Measurements from ENCODE around the gene TLL2.

TLL2 gene

DNA sequence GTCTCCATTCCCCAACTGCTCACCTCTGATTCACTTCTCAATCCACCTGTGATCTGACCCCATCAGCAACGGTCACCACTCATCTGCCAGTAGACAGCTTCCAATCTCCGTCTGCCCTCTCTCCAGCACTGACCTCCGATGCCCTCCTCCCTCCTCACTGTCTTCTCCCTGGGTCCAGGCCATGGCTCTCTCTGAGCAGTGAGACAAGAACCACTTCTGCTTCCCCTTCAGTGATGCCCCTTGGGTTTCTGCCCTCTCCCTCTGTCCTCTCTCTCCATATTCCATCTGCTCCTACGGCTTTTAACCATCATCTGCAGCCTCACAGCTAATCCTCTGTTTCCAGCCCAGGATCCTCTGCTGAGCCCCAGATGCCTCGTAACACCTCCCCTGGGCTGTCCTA, 99.4 kb downstream of the TLL2 start:
- Histone ChIP-seq H3K79me1 (replicated peaks; ENCODE audit: low read length, poor library complexity, severe bottlenecking) (no peaks in the 10 kb centered on the region), H3K4ac (ENCODE audit: low read depth in 1 of 2, low read length in 2 of 2) (no peak overlapping the region), H3K27me3 (ENCODE audit: control insufficient read depth in 1 of 2, insufficient read depth in 1 of 2, low read length in 2 of 2) (peaks cover 9 to 66% of the 10 kb centered on the region in 2 experiments), H3K36me3 (ENCODE audit: control insufficient read depth in 1 of 2, insufficient read depth in 2 of 2, low read depth in 1 of 2, low read length in 2 of 2) (peaks cover 0 to 22% of the 10 kb centered on the region in 2 experiments), H3K4me2 (ENCODE audit: low read length, poor library complexity, severe bottlenecking) (no peak overlapping the region), H2AFZ (ENCODE audit: low read depth, low read length) (no peak overlapping the region), H2BK12ac (ENCODE audit: low read length in 2 of 2) (no peak overlapping the region), H2AK5ac (ENCODE audit: low read length, severe bottlenecking) (peak overlapping the region; percentile 40), H2BK15ac (ENCODE audit: low read depth, poor library complexity, severe bottlenecking) (no peak overlapping the region), H3K9me3 (ENCODE audit: control insufficient read depth, low read length) (peaks cover 3% of the 10 kb centered on the region), H3K4me1 (ENCODE audit: control insufficient read depth, insufficient read depth, low read depth, low read length) (peaks cover 28% of the 10 kb centered on the region), H3K18ac (ENCODE audit: low read depth in 1 of 2, low read length in 2 of 2) (no peak overlapping the region), H3K4me3 (ENCODE audit: insufficient read depth in 1 of 2, low read depth in 1 of 2, low read length in 2 of 2) (no peak overlapping the region), H3K27ac (ENCODE audit: low read length, poor library complexity, severe bottlenecking) (no peak overlapping the region), H2BK120ac (ENCODE audit: low read depth, low read length) (no peak overlapping the region), H2BK5ac (ENCODE audit: low read depth, low read length, poor library complexity, severe bottlenecking) (no peak overlapping the region), H3K9ac (ENCODE audit: low read length) (no peak overlapping the region), H4K8ac (ENCODE audit: low read length) (no peak overlapping the region), H3K23ac (ENCODE audit: low read length in 2 of 2) (no peak overlapping the region), H3K14ac (ENCODE audit: low read length in 2 of 2) (no peak overlapping the region), H4K91ac (ENCODE audit: low read length) (no peak overlapping the region)
- no peak for DNase-seq
- WGBS: 74% methylated on average over 5 of the region's 5 CpGs

DNA sequence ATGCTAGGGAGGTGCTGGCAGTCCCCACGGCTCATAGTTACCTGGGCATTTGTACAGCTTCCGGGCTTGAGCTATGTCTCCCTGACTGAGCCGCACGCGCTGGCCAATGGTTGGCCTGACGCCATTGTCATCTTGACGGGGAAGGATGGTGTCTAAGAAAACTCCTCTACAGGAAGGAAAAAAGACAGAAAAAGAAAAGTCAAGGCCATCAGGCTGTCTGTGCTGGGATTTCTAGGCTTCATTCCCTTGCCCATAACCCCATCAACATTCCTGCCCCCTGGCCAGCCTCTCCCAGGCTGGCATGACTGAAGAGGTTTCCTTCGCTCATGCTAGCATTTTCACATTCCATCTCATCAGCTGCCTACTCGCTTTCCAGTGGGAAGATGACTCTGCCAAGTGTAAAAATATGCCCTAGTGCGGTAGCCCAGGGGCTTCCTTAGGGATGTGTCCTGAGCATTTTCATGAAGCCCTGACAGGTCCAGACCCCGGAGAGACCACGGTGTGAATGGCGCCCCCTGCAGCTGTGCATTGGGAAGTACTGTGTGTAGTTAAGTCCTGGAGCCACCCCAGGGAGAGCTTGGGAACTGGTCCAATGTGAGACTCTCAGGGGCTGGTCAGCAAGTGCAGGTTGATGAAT, 100.5 kb downstream of the TLL2 start:
- Histone ChIP-seq H4K91ac (ENCODE audit: low read length) (no peak overlapping the region), H3K9ac (ENCODE audit: low read length) (no peak overlapping the region), H3K27ac (ENCODE audit: low read length, poor library complexity, severe bottlenecking) (no peak overlapping the region), H3K9me3 (ENCODE audit: control insufficient read depth, low read length) (peaks cover 3% of the 10 kb centered on the region), H3K36me3 (ENCODE audit: control insufficient read depth in 1 of 2, insufficient read depth in 2 of 2, low read depth in 1 of 2, low read length in 2 of 2) (peaks cover 0 to 22% of the 10 kb centered on the region in 2 experiments), H3K27me3 (ENCODE audit: control insufficient read depth in 1 of 2, insufficient read depth in 1 of 2, low read length in 2 of 2) (peaks cover 9 to 75% of the 10 kb centered on the region in 2 experiments), H3K4me2 (ENCODE audit: low read length, poor library complexity, severe bottlenecking) (no peak overlapping the region), H3K14ac (ENCODE audit: low read length in 2 of 2) (no peak overlapping the region), H2AK5ac (ENCODE audit: low read length, severe bottlenecking) (peak overlapping the region; percentile 35), H3K4ac (ENCODE audit: low read depth in 1 of 2, low read length in 2 of 2) (no peak overlapping the region), H3K18ac (ENCODE audit: low read depth in 1 of 2, low read length in 2 of 2) (no peak overlapping the region), H2BK5ac (ENCODE audit: low read depth, low read length, poor library complexity, severe bottlenecking) (no peak overlapping the region), H3K4me3 (ENCODE audit: insufficient read depth in 1 of 2, low read depth in 1 of 2, low read length in 2 of 2) (no peak overlapping the region), H3K79me1 (replicated peaks; ENCODE audit: low read length, poor library complexity, severe bottlenecking) (no peaks in the 10 kb centered on the region), H3K23ac (ENCODE audit: low read length in 2 of 2) (no peak overlapping the region), H2BK15ac (ENCODE audit: low read depth, poor library complexity, severe bottlenecking) (no peak overlapping the region), H2AFZ (ENCODE audit: low read depth, low read length) (no peak overlapping the region), H4K8ac (ENCODE audit: low read length) (no peak overlapping the region), H2BK120ac (ENCODE audit: low read depth, low read length) (no peak overlapping the region), H3K4me1 (ENCODE audit: control insufficient read depth, insufficient read depth, low read depth, low read length) (peaks cover 26% of the 10 kb centered on the region), H2BK12ac (ENCODE audit: low read length in 2 of 2) (no peak overlapping the region)
- 76% methylated on average over 13 of the region's 13 CpGs for WGBS
- DNase-seq: no peak

DNA sequence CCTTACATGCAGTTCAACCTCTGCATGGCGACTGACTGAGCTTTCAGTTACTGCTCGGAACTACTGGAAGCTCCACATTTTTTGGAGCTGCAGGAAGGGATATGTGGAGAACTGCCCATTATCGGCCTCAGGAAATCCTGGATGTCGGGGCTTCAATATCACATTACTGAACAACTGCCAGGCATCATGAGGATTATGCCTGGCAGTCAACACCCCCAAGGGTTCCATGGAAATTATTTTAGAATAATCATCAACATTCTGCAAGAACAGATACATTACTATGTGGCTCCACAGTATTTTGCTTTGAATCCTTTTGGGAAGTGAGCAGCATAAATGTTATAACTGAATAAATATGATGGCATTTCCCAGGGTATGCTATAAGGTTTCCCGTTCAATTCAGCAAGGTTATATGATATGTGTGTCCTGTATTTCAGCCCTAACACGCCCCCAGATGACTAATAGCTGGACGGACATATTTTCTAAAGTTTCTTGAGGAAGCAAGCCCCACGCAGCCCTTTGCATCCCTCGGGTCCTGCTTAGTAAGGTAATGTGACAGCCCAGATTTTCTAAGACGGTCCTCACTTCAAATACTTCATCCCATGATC, 101.9 kb downstream of the TLL2 start:
- no peak overlapping the region for H3K23ac ChIP-seq (ENCODE audit: low read length in 2 of 2)
- H3K9ac ChIP-seq (ENCODE audit: low read length): no peak overlapping the region
- no peak overlapping the region for H3K27ac ChIP-seq (ENCODE audit: low read length, poor library complexity, severe bottlenecking)
- H3K9me3 ChIP-seq (ENCODE audit: control insufficient read depth, low read length): peaks cover 3% of the 10 kb centered on the region
- H2AK5ac ChIP-seq (ENCODE audit: low read length, severe bottlenecking): no peak overlapping the region
- H3K4me3 ChIP-seq (ENCODE audit: insufficient read depth in 1 of 2, low read depth in 1 of 2, low read length in 2 of 2): no peak overlapping the region
- H2BK15ac ChIP-seq (ENCODE audit: low read depth, poor library complexity, severe bottlenecking): no peak overlapping the region
- H3K27me3 ChIP-seq (ENCODE audit: control insufficient read depth in 1 of 2, insufficient read depth in 1 of 2, low read length in 2 of 2): peaks cover 9 to 89% of the 10 kb centered on the region in 2 experiments
- H4K8ac ChIP-seq (ENCODE audit: low read length): no peak overlapping the region
- 83% methylated on average over 9 of the region's 10 CpGs for WGBS
- no peak overlapping the region for H3K18ac ChIP-seq (ENCODE audit: low read depth in 1 of 2, low read length in 2 of 2)
- H2BK12ac ChIP-seq (ENCODE audit: low read length in 2 of 2): no peak overlapping the region
- H4K91ac ChIP-seq (ENCODE audit: low read length): no peak overlapping the region
- H2BK5ac ChIP-seq (ENCODE audit: low read depth, low read length, poor library complexity, severe bottlenecking): no peak overlapping the region
- no peak for DNase-seq
- no peak overlapping the region for H3K14ac ChIP-seq (ENCODE audit: low read length in 2 of 2)
- no peaks in the 10 kb centered on the region for H3K79me1 ChIP-seq (replicated peaks; ENCODE audit: low read length, poor library complexity, severe bottlenecking)
- peaks cover 18% of the 10 kb centered on the region for H3K4me1 ChIP-seq (ENCODE audit: control insufficient read depth, insufficient read depth, low read depth, low read length)
- no peak overlapping the region for H2BK120ac ChIP-seq (ENCODE audit: low read depth, low read length)
- no peak overlapping the region for H2AFZ ChIP-seq (ENCODE audit: low read depth, low read length)
- no peak overlapping the region for H3K4ac ChIP-seq (ENCODE audit: low read depth in 1 of 2, low read length in 2 of 2)
- H3K4me2 ChIP-seq (ENCODE audit: low read length, poor library complexity, severe bottlenecking): no peak overlapping the region
- peaks cover 0 to 20% of the 10 kb centered on the region in 2 experiments for H3K36me3 ChIP-seq (ENCODE audit: control insufficient read depth in 1 of 2, insufficient read depth in 2 of 2, low read depth in 1 of 2, low read length in 2 of 2)

DNA sequence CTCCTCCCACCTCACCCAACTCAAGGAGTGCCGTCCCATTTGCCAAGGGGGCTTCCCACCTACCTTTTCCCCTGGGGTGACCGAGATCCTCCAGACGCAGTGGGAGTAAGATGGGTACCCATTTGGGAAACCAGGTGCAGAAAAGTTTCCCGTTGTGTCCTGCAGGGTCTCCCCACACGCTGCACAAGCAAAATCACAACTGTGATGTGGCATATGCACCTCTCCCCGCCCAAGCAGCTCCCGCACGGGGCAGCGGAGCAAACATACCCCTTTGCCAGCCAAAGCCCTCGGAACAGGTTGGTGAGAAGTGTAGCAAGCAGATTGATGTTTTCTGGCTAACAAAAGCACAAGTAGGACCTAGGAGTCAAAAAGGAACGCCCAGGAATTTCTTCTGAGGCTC, 103.4 kb downstream of the TLL2 start:
- Histone ChIP-seq H3K4me2 (ENCODE audit: low read length, poor library complexity, severe bottlenecking) (no peak overlapping the region), H3K27ac (ENCODE audit: low read length, poor library complexity, severe bottlenecking) (no peak overlapping the region), H3K79me1 (replicated peaks; ENCODE audit: low read length, poor library complexity, severe bottlenecking) (no peaks in the 10 kb centered on the region), H3K4ac (ENCODE audit: low read depth in 1 of 2, low read length in 2 of 2) (no peak overlapping the region), H4K8ac (ENCODE audit: low read length) (no peak overlapping the region), H3K27me3 (ENCODE audit: control insufficient read depth in 1 of 2, insufficient read depth in 1 of 2, low read length in 2 of 2) (peaks cover 13 to 96% of the 10 kb centered on the region in 2 experiments), H3K23ac (ENCODE audit: low read length in 2 of 2) (no peak overlapping the region), H4K91ac (ENCODE audit: low read length) (no peak overlapping the region), H2BK12ac (ENCODE audit: low read length in 2 of 2) (no peak overlapping the region), H2BK120ac (ENCODE audit: low read depth, low read length) (no peak overlapping the region), H3K18ac (ENCODE audit: low read depth in 1 of 2, low read length in 2 of 2) (no peak overlapping the region), H3K9me3 (ENCODE audit: control insufficient read depth, low read length) (peaks cover 3% of the 10 kb centered on the region), H3K4me1 (ENCODE audit: control insufficient read depth, insufficient read depth, low read depth, low read length) (peaks cover 11% of the 10 kb centered on the region), H2AK5ac (ENCODE audit: low read length, severe bottlenecking) (no peak overlapping the region), H3K9ac (ENCODE audit: low read length) (no peak overlapping the region), H2BK5ac (ENCODE audit: low read depth, low read length, poor library complexity, severe bottlenecking) (no peak overlapping the region), H3K36me3 (ENCODE audit: control insufficient read depth in 1 of 2, insufficient read depth in 2 of 2, low read depth in 1 of 2, low read length in 2 of 2) (peaks cover 0 to 23% of the 10 kb centered on the region in 2 experiments), H3K4me3 (ENCODE audit: insufficient read depth in 1 of 2, low read depth in 1 of 2, low read length in 2 of 2) (no peak overlapping the region), H3K14ac (ENCODE audit: low read length in 2 of 2) (no peak overlapping the region), H2BK15ac (ENCODE audit: low read depth, poor library complexity, severe bottlenecking) (no peak overlapping the region), H2AFZ (ENCODE audit: low read depth, low read length) (no peak overlapping the region)
- DNase-seq: no peak
- 83% methylated on average over 11 of the region's 11 CpGs for WGBS
